Activated CD8-positive, alpha-beta T cell treated with anti-CD3 and anti-CD28 coated beads for 36 hours (primary cell): ENCODE measurements around the gene SUPT16H. TPM values are rescaled to one million over a fixed set of nuclear protein-coding genes. Genes with fewer than 3 reads are reported as not detected.
A peak's percentile ranks its signal among the peaks of the same experiment; 100 is the strongest.

Experiments
- ATAC-seq: fragments of 200-7000 bp; cut with Tn5 transposase; one replicate; pipeline ENCODE4 v1.10.0; 2021; ENCODE audit warnings: mild to moderate bottlenecking, moderate library complexity
- CTCF ChIA-PET: fragments of 350-600 bp; sonication (Branson Sonifier 250); formaldehyde crosslinking; loops from one replicate; lab custom pipeline; 2021; ENCODE audit warnings: antibody characterized with exemption; lab: Charles Lee
- POLR2A ChIA-PET: fragments of 350-600 bp; sonication (Branson Sonifier 250); formaldehyde crosslinking; loops from one replicate; lab custom pipeline; 2021; ENCODE audit warnings: antibody characterized with exemption; lab: Charles Lee
- DNase-seq: peaks from one replicate; pipeline ENCODE4 v3.0.0-alpha.2; 2020
- H3K27ac Mint-ChIP-seq: one replicate; pipeline ENCODE4 v1.8.0; 2021; ENCODE audit warnings: mild to moderate bottlenecking, mixed read lengths
- H3K27me3 Mint-ChIP-seq: one replicate; pipeline ENCODE4 v1.8.0; 2021; ENCODE audit warnings: mixed read lengths
- H3K36me3 Mint-ChIP-seq: one replicate; pipeline ENCODE4 v1.8.0; 2021; ENCODE audit warnings: low read depth, mixed read lengths
- H3K4me1 Mint-ChIP-seq: one replicate; pipeline ENCODE4 v1.8.0; 2021; ENCODE audit warnings: low read depth, mixed read lengths
- H3K4me3 Mint-ChIP-seq: one replicate; pipeline ENCODE4 v1.8.0; 2021; ENCODE audit warnings: mild to moderate bottlenecking, moderate library complexity, mixed read lengths
- H3K9me3 Mint-ChIP-seq: one replicate; pipeline ENCODE4 v1.8.0; 2021; ENCODE audit warnings: mixed read lengths
- CTCF ChIP-seq: fragments of 200-600 bp; IDR thresholded peaks from one replicate; pipeline ENCODE4 v1.8.0; 2022; ENCODE audit warnings: antibody characterized with exemption, mild to moderate bottlenecking
- intact Hi-C: fragments of 100-400 bp; cut with micrococcal nuclease; formaldehyde crosslinking; loops from one replicate; pipeline ENCODE4 v1.10.0; 2022
- total RNA-seq, 2 experiments: library from RNA; stranded (reverse); gene quantifications; one replicate each; pipeline ENCODE4 v1.2.3, GENCODE V29; 2021

SUPT16H gene
- total RNA-seq, 2 experiments from 2014 or later: 171 to 173 TPM

- POLR2A ChIA-PET: interaction anchor here (0.6 to 1.5 kb wide), 4 partner anchors 27 to 95 kb away, joined by 3 to 5 read pairs (median 4); no protein-coding TSS in a partner anchor
Measured at GRCh38 chr14:21352587-21352986, 31.2 kb downstream of the SUPT16H start.

GRCh38 chr14:21350539-21350938 lies 33.3 kb downstream of the SUPT16H start:
- intact Hi-C loops: no loop called here
- no peak overlapping the region for H3K27ac Mint-ChIP-seq
- no peak for DNase-seq
- TF ChIP-seq CTCF: no peak
- no peak for ATAC-seq
- CTCF ChIA-PET: no interaction called here
- H3K4me1 Mint-ChIP-seq: no peaks in the 10 kb centered on the region
- H3K4me3 Mint-ChIP-seq: no peak overlapping the region
- no peaks in the 10 kb centered on the region for H3K9me3 Mint-ChIP-seq
- H3K36me3 Mint-ChIP-seq: peaks cover 41% of the 10 kb centered on the region
- POLR2A ChIA-PET: no interaction called here
- H3K27me3 Mint-ChIP-seq: peaks cover 1% of the 10 kb centered on the region

More at GRCh38 chr14:21352587-21352986, 31.2 kb downstream of the SUPT16H start:
- TF ChIP-seq CTCF: no peak
- intact Hi-C loops: no loop called here
- DNase-seq (no peak), ATAC-seq (no peak)
- Mint-ChIP-seq H3K4me1 (no peaks in the 10 kb centered on the region), H3K27me3 (no peaks in the 10 kb centered on the region), H3K9me3 (no peaks in the 10 kb centered on the region), H3K36me3 (peaks cover 57% of the 10 kb centered on the region), H3K27ac (peak overlapping the region; percentile 59), H3K4me3 (no peak overlapping the region)
- CTCF ChIA-PET: no interaction called here

GRCh38 chr14:21347201-21347600 lies 36.6 kb downstream of the SUPT16H start:
- Mint-ChIP-seq H3K9me3 (no peaks in the 10 kb centered on the region), H3K36me3 (peaks cover 14% of the 10 kb centered on the region), H3K4me1 (no peaks in the 10 kb centered on the region), H3K4me3 (no peak overlapping the region), H3K27me3 (peaks cover 1% of the 10 kb centered on the region), H3K27ac (no peak overlapping the region)
- ChIA-PET CTCF (no interaction called here), POLR2A (interaction anchor here (0.8 kb wide), 1 partner anchor 11 kb away, joined by 3 read pairs; no protein-coding TSS in a partner anchor)
- TF ChIP-seq CTCF: no peak
- no peak for ATAC-seq
- no peak for DNase-seq
- intact Hi-C loops: no loop called here

GRCh38 chr14:21346532-21347135 lies 37.2 kb downstream of the SUPT16H start:
- no peaks in the 10 kb centered on the region for H3K4me1 Mint-ChIP-seq
- CTCF ChIA-PET: no interaction called here
- no peak for DNase-seq
- H3K27ac Mint-ChIP-seq: no peak overlapping the region
- H3K9me3 Mint-ChIP-seq: no peaks in the 10 kb centered on the region
- no peak overlapping the region for H3K4me3 Mint-ChIP-seq
- peaks cover 1% of the 10 kb centered on the region for H3K27me3 Mint-ChIP-seq
- POLR2A ChIA-PET: interaction anchor here (0.8 kb wide), 1 partner anchor 12 kb away, joined by 3 read pairs; no protein-coding TSS in a partner anchor
- TF ChIP-seq CTCF: no peak
- intact Hi-C loops: no loop called here
- H3K36me3 Mint-ChIP-seq: peaks cover 9% of the 10 kb centered on the region
- ATAC-seq: no peak

- peaks cover 1% of the 10 kb centered on the region for H3K27me3 Mint-ChIP-seq
Measured at GRCh38 chr14:21343035-21343794, 40.6 kb downstream of the SUPT16H start.

More at GRCh38 chr14:21343035-21343794, 40.6 kb downstream of the SUPT16H start:
- Mint-ChIP-seq H3K36me3 (no peaks in the 10 kb centered on the region), H3K27ac (no peak overlapping the region), H3K9me3 (no peaks in the 10 kb centered on the region), H3K4me1 (no peaks in the 10 kb centered on the region), H3K4me3 (no peak overlapping the region)
- intact Hi-C loops: no loop called here
- ChIA-PET POLR2A (no interaction called here), CTCF (no interaction called here)
- no peak for TF ChIP-seq CTCF
- ATAC-seq (no peak), DNase-seq (no peak)
